H9 (cell line): ENCODE results near the gene LRRFIP1. TPM values are rescaled to one million over a fixed set of nuclear protein-coding genes. Genes with fewer than 3 reads are reported as not detected.

Experiments
- DNase-seq: peaks from one replicate; pipeline ENCODE4 v3.0.0-alpha.2; 2017
- H2AFZ ChIP-seq: one replicate; pipeline ENCODE4 v1.6.1; 2013; ENCODE audit warnings: mild to moderate bottlenecking, low read length, control low read depth, moderate library complexity
- H2AK5ac ChIP-seq: 2 replicates; pipeline ENCODE4 v1.6.1; 2013; ENCODE audit warnings: low read length, control low read depth, mixed read lengths; ENCODE audit not compliant: insufficient read length
- H2BK120ac ChIP-seq: one replicate; pipeline ENCODE4 v1.6.1; 2013; ENCODE audit warnings: low read depth, mild to moderate bottlenecking, low read length, control low read depth, inconsistent platforms; ENCODE audit not compliant: poor library complexity, severe bottlenecking
- H2BK12ac ChIP-seq: 2 replicates; pipeline ENCODE4 v1.6.1; 2013; ENCODE audit warnings: low read length, control low read depth, mixed read lengths, low read depth; ENCODE audit not compliant: insufficient read length
- H2BK15ac ChIP-seq: 2 replicates; pipeline ENCODE4 v1.6.1; 2013; ENCODE audit warnings: low read depth, low read length, control low read depth
- H2BK20ac ChIP-seq: one replicate; pipeline ENCODE4 v1.6.1; 2013; ENCODE audit warnings: low read depth, mild to moderate bottlenecking, low read length, control low read depth, inconsistent platforms; ENCODE audit not compliant: poor library complexity, severe bottlenecking
- H2BK5ac ChIP-seq: 2 replicates; pipeline ENCODE4 v1.6.1; 2013; ENCODE audit warnings: low read length, control low read depth, mixed read lengths; ENCODE audit not compliant: insufficient read length
- H3K14ac ChIP-seq: 2 replicates; pipeline ENCODE4 v1.6.1; 2013; ENCODE audit warnings: low read length, control low read depth; ENCODE audit not compliant: insufficient read depth
- H3K18ac ChIP-seq: 2 replicates; pipeline ENCODE4 v1.6.1; 2013; ENCODE audit warnings: low read depth, mild to moderate bottlenecking, mixed read lengths, low read length, control low read depth; ENCODE audit not compliant: insufficient read length
- H3K23ac ChIP-seq: 2 replicates; pipeline ENCODE4 v1.6.1; 2013; ENCODE audit warnings: low read length, control low read depth, mixed read lengths, low read depth; ENCODE audit not compliant: insufficient read length
- H3K23me2 ChIP-seq: 2 replicates; pipeline ENCODE4 v1.6.1; 2013; ENCODE audit warnings: low read depth, mild to moderate bottlenecking, mixed read lengths, low read length, control low read depth; ENCODE audit not compliant: insufficient read length, poor library complexity, severe bottlenecking
- H3K27ac ChIP-seq: 2 replicates; pipeline ENCODE4 v1.5.1; 2013; ENCODE audit warnings: low read length, control low read depth, mixed read lengths, low read depth; ENCODE audit not compliant: insufficient read length
- H3K27me3 ChIP-seq: 2 replicates; pipeline ENCODE4 v1.6.1; 2013; ENCODE audit warnings: low read length, control low read depth, inconsistent platforms; ENCODE audit not compliant: insufficient read depth
- H3K4ac ChIP-seq: 2 replicates; pipeline ENCODE4 v1.6.1; 2013; ENCODE audit warnings: low read depth, mild to moderate bottlenecking, control low read depth, inconsistent platforms, low read length, moderate library complexity
- H3K4me1 ChIP-seq: 2 replicates; pipeline ENCODE4 v1.6.1; 2013; ENCODE audit warnings: low read length, control low read depth, inconsistent platforms; ENCODE audit not compliant: insufficient read depth
- H3K4me2 ChIP-seq: 2 replicates; pipeline ENCODE4 v1.6.1; 2013; ENCODE audit warnings: low read length, control low read depth, mixed read lengths; ENCODE audit not compliant: insufficient read length, insufficient read depth
- H3K56ac ChIP-seq: 2 replicates; pipeline ENCODE4 v1.6.1; 2013; ENCODE audit warnings: low read depth, mild to moderate bottlenecking, mixed read lengths, low read length, control low read depth; ENCODE audit not compliant: insufficient read length
- H3K79me1 ChIP-seq: 2 replicates; pipeline ENCODE4 v1.6.1; 2013; ENCODE audit warnings: low read depth, mild to moderate bottlenecking, moderate library complexity, low read length, control low read depth, inconsistent platforms; ENCODE audit not compliant: insufficient read depth, poor library complexity, severe bottlenecking
- H3K79me2 ChIP-seq: 2 replicates; pipeline ENCODE4 v1.6.1; 2013; ENCODE audit warnings: low read length, control low read depth, inconsistent platforms; ENCODE audit not compliant: insufficient read depth
- H3K9ac ChIP-seq: 2 replicates; pipeline ENCODE4 v1.6.1; 2013; ENCODE audit warnings: low read length, control low read depth, mixed read lengths; ENCODE audit not compliant: insufficient read length; ENCODE audit errors: extremely low read depth
- H3K9me3 ChIP-seq: one replicate; pipeline ENCODE4 v1.6.1; 2013; ENCODE audit warnings: low read depth, low read length, inconsistent platforms; ENCODE audit not compliant: control insufficient read depth
- H3T11ph ChIP-seq: one replicate; pipeline ENCODE4 v1.6.1; 2013; ENCODE audit warnings: mild to moderate bottlenecking, low read length, control low read depth, inconsistent platforms
- H4K20me1 ChIP-seq: one replicate; pipeline ENCODE4 v1.6.1; 2013; ENCODE audit not compliant: control insufficient read depth, insufficient read length, insufficient read depth
- H4K5ac ChIP-seq: 2 replicates; pipeline ENCODE4 v1.6.1; 2013; ENCODE audit warnings: low read depth, mild to moderate bottlenecking, mixed read lengths, low read length, control low read depth; ENCODE audit not compliant: insufficient read length
- H4K8ac ChIP-seq: replicated peaks from 2 replicates; pipeline ENCODE4 v1.6.1; 2013; ENCODE audit warnings: low read length, control low read depth, mixed read lengths, low read depth; ENCODE audit not compliant: insufficient read length
- H4K91ac ChIP-seq: 2 replicates; pipeline ENCODE4 v1.6.1; 2013; ENCODE audit warnings: low read depth, mild to moderate bottlenecking, moderate library complexity, mixed read lengths, low read length, control low read depth; ENCODE audit not compliant: insufficient read length
- H3K27ac Mint-ChIP-seq, 3 experiments: 2 replicates in 2 of 3; 3 replicates in 1 of 3; pipeline ENCODE4 v1.8.0; 2020 to 2021; ENCODE audit warnings: mixed read lengths in 3 of 3, mild to moderate bottlenecking in 1 of 3, moderate library complexity in 1 of 3
- H3K27me3 Mint-ChIP-seq: 2 replicates; pipeline ENCODE4 v1.8.0; 2021; ENCODE audit warnings: low read depth, mild to moderate bottlenecking, moderate library complexity, mixed read lengths
- H3K36me3 Mint-ChIP-seq, 3 experiments: 2 replicates in 2 of 3; 3 replicates in 1 of 3; pipeline ENCODE4 v1.8.0; 2020 to 2021; ENCODE audit warnings: low read depth in 3 of 3, mixed read lengths in 3 of 3; ENCODE audit not compliant: insufficient read depth in 1 of 3
- H3K4me1 Mint-ChIP-seq, 2 experiments: 2 replicates each; pipeline ENCODE4 v1.8.0; 2020; ENCODE audit warnings: mixed read lengths in 2 of 2
- H3K4me3 Mint-ChIP-seq, 2 experiments: 2 replicates in 1 of 2; 3 replicates in 1 of 2; pipeline ENCODE4 v1.8.0; 2020 to 2021; ENCODE audit warnings: mild to moderate bottlenecking in 2 of 2, mixed read lengths in 2 of 2, moderate library complexity in 1 of 2
- H3K9me3 Mint-ChIP-seq, 2 experiments: 2 replicates in 1 of 2; 3 replicates in 1 of 2; pipeline ENCODE4 v1.8.0; 2020; ENCODE audit warnings: mild to moderate bottlenecking in 2 of 2, mixed read lengths in 2 of 2, moderate library complexity in 1 of 2
- CTCF ChIP-seq: fragments of 200-600 bp; sonication (generic); conservative IDR thresholded peaks from 3 replicates; pipeline ENCODE4 v1.8.0; 2021; ENCODE audit warnings: antibody characterized with exemption, mild to moderate bottlenecking
- WGBS: extraction: QIAGEN DNeasy Blood & Tissue Kit; methylation state at CpG from one replicate; pipeline ENCODE4 v1.1.7; 2013; ENCODE audit warnings: missing lambda C conversion rate, low lambda C conversion rate, mixed read lengths; ENCODE audit not compliant: insufficient read length; ENCODE audit errors: extremely low coverage; 5-methylcytosine and 5-hydroxymethylcytosine counted together
- total RNA-seq: library from RNA; stranded (reverse); gene quantifications from 2 replicates; pipeline ENCODE4 v1.2.1, GENCODE V29; 2021

The LRRFIP1 gene
- total RNA-seq, 1 experiment from 2014 or later: 38.5 TPM

DNA sequence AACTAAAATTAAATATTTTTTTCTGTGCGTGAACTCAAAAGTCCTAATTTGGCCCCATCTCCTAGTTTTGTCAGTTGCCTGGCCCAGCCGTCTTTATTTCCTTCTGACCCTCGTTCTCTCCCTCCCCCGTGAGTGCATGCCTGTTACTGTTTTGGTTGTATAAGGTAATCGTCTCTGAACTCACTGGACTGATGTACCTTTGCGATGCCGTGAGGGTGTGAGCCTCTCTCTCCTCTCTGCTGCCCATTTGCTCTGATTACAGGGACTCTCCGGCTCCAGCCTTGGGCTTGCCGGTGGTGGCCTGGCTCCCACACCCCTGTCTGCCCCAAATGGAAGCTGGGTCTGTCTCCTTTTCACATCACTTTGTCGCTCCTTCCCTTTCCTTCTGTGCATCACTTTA lies 104.7 kb downstream of the LRRFIP1 start:
- Mint-ChIP-seq H3K27ac (peak overlapping the region; percentile 0 to 56 (median 21); a peak in 2 of 7 replicates), H3K4me1 (peaks cover 46 to 48% of the 10 kb centered on the region in 2 experiments), H3K27me3 (no peaks in the 10 kb centered on the region), H3K4me3 (no peak overlapping the region), H3K9me3 (no peaks in the 10 kb centered on the region), H3K36me3 (peaks cover 0 to 6% (median 3%) of the 10 kb centered on the region in 3 experiments; a peak in 1 of 7 replicates)
- Histone ChIP-seq H3K4ac (no peak overlapping the region), H3K79me1 (peaks cover 3% of the 10 kb centered on the region), H3K27ac (no peak overlapping the region), H4K8ac (no peak overlapping the region), H3K56ac (no peak overlapping the region), H2AK5ac (no peak overlapping the region), H2BK5ac (no peak overlapping the region), H3K79me2 (peaks cover 3% of the 10 kb centered on the region; the same call in 1 of the 2 replicates), H2BK15ac (no peak overlapping the region), H3K9ac (no peak overlapping the region), H3K18ac (no peak overlapping the region), H3K27me3 (no peaks in the 10 kb centered on the region), H2BK20ac (no peak overlapping the region), H4K91ac (no peak overlapping the region), H2BK12ac (no peak overlapping the region), H3K4me1 (peaks cover 10% of the 10 kb centered on the region; the same call in 1 of the 2 replicates), H3K23me2 (no peaks in the 10 kb centered on the region), H4K20me1 (no peaks in the 10 kb centered on the region), H4K5ac (no peak overlapping the region), H3K4me2 (no peak overlapping the region), H3T11ph (no peak overlapping the region), H2BK120ac (no peak overlapping the region), H2AFZ (no peak overlapping the region), H3K23ac (no peak overlapping the region), H3K9me3 (no peaks in the 10 kb centered on the region), H3K14ac (no peak overlapping the region)
- no peak for DNase-seq
- no CpG with 5 or more reads among the region's 10 CpGs for WGBS
- no peak for TF ChIP-seq CTCF
